AG09319 (cell line): ENCODE measurements around the gene LAPTM4A.

Source experiments
- DNase-seq: peaks from one replicate; pipeline ENCODE4 v3.0.0-alpha.2; 2010; ENCODE audit warnings: low read depth; ENCODE audit errors: extremely low read depth
- TF ChIP-seq, protein P1 (sequence below): IDR thresholded peaks from 2 replicates; pipeline ENCODE4 v1.5.1; 2011; ENCODE audit warnings: low read depth, mild to moderate bottlenecking, inconsistent platforms, low read length, moderate library complexity

LAPTM4A gene

DNA sequence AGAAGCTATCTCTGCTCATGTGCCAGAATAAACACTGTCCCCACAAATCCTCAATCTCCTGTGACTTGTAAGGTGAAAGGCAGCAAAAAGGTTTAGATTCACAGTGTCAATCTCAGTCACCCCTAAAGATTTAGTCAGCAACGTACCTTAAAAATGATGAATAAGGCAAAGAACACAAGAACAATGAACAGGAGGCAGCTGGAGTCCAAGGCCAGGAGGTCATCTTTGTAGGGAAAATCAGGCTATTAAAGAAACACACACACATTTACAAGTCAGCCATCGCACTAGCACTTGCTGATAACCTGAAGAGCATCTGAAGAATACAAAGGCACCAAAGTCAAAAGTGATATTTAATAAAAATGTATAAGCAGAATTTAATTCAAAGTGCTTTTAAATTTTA lies 16.6 kb downstream of the LAPTM4A start:
- no peak for DNase-seq
- TF ChIP-seq, protein P1, sequence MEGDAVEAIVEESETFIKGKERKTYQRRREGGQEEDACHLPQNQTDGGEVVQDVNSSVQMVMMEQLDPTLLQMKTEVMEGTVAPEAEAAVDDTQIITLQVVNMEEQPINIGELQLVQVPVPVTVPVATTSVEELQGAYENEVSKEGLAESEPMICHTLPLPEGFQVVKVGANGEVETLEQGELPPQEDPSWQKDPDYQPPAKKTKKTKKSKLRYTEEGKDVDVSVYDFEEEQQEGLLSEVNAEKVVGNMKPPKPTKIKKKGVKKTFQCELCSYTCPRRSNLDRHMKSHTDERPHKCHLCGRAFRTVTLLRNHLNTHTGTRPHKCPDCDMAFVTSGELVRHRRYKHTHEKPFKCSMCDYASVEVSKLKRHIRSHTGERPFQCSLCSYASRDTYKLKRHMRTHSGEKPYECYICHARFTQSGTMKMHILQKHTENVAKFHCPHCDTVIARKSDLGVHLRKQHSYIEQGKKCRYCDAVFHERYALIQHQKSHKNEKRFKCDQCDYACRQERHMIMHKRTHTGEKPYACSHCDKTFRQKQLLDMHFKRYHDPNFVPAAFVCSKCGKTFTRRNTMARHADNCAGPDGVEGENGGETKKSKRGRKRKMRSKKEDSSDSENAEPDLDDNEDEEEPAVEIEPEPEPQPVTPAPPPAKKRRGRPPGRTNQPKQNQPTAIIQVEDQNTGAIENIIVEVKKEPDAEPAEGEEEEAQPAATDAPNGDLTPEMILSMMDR, result no peak

DNA sequence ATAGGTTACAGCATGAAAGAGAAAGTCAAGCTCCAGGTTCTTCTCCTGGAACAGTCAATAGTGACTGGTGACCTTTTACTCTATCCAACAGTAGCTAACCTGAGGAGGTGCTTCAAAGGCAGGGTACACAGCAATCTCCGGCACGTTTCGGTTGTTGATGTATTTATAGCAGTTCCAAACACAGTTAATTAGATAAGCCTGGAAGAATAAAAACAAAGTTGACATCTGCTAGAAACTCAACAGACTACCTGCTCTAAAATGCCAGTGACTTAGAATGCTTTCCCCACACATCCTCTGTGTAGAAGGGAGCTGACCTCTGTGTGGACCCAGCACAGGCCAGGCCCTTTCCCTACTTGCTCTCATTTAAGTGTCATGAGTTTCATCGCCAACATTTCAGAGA lies 17.2 kb downstream of the LAPTM4A start:
- no peak for DNase-seq
- TF ChIP-seq, protein P1, result no peak

DNA sequence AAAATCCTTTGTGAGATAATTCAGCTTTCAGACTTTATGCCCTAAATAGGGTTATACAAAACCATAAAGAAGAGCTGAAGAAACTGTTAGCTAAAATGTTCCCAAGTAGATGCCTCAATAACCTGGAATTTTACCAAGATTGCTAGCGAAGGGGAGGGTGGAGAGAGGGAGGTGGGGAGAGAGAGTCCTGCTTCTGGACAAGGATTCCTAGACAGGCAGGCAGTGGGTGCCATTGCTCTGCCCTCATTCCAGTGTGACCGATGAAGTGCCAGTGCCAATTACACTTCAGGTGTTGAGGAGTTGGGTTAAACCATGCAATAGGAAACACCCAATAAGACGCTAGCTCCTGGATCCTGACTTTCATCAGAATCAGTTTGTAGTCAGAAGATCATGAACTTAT lies 18.1 kb downstream of the LAPTM4A start:
- no peak for DNase-seq
- TF ChIP-seq, protein P1, result no peak

DNA sequence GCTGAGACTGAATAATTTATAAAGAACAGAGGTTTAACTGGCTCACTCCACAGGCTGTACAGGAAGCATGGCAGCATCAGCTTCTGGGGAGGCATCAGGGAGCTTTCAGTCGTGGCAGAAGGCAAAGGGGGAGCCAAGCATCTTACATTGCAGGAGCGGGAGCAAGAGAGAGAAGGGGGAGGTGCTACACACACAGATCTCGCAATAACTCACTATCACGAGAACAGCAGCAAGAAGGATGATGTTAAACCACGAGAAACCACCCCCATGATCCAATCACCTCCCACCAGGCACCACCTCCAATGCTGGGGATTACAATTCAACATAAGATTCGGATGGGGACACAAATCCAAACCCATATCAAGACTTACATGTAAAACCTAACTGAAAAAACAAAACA lies 21.2 kb downstream of the LAPTM4A start:
- TF ChIP-seq, protein P1, result no peak
- no peak for DNase-seq

DNA sequence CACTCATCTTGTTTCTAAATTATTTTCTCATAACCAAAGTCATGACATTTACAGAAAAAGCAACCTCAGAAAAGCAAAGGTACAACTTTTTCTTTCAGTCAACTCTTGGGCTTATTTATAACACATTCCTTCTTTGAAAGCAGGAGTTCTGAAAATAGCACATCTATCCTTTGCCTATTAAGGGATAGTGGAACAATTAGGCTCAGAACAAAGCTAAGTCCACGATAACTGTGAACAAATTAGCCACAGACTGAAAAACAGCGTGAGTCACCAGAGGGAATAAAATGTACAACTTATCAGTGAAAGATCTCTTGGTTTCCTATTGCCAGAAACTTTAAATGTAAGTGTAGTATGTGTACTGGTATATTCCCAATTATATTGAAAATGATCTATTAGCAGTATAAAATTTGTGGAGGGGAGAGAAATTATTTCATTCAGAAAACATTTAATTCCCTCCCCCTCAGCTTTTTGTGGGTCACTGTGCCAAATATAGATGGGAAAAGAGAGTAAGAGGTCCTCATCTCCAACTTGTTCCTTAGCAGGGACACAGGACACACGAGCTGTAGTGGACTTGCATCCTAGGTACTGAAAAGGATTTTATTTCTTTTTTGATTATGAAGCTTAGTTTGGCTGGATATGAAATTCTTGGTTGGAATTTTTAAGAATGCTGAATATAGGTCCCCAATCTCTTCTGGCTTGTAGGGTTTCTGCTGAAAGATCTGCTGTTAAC lies 23.6 kb downstream of the LAPTM4A start:
- TF ChIP-seq, protein P1, result no peak
- no peak for DNase-seq

DNA sequence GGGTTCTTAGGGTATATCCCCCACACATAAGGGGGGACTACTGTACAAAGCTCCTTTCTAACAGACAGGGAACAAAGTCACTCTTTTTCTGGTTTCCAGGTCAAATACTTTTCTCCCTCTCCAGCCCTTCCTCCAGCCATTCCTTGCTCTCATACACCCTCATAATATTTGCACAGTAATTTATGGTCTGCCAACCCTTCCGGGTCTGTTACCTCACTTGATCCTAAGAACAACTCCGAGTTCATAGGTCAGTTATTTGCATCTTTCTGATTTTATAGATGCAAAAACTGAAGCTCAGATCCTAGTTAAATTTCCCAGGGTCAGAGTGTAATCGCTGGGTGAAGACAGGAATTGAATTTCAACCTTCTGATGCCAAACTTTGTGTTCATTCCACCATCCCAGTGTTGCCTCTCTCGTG lies 24.2 kb downstream of the LAPTM4A start:
- TF ChIP-seq, protein P1, result no peak
- no peak for DNase-seq

DNA sequence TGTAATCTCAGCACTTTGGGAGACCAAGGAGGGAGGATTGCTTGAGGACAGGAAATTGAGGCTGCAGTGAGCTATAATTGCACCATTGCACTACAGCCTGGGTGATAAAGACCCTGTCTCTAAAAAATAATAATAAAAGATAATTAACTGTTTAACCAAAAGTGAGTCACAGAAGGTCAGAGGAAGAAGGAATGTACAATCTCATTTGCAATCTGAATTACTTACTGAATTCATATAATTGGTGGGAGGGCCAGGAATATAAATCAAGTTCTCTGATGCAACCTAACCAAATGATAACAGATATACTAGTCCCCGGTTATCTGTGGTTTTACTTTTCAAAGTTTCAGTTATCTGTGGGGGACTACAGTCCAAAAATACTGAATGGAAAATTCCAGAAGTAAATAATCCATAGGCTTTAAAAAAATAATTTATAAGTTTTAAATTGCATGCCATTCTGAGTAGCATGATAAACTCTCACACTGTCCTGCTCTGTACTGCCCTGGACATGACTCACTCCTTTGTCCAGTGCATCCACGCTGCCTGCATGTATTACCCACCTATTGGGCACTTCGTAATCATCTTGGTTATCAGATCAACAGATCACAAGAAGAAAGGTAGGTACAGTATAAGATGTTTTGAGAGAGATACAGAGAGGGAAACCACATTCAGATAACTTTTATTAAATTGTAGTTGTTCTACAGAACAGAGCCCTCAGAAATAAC lies 26.2 kb downstream of the LAPTM4A start:
- TF ChIP-seq, protein P1, result no peak
- no peak for DNase-seq
